Esophagus muscularis mucosa (tissue), 3 donors: Measurements from ENCODE around the gene CHST14.

Experiments used
- POLR2A ChIP-seq: fragments of 450-650 bp; IDR thresholded peaks from one replicate; pipeline ENCODE4 v1.6.1; 2017; ENCODE audit warnings: antibody characterized with exemption, moderate library complexity, mild to moderate bottlenecking, low read depth
- POLR2AphosphoS5 ChIP-seq, 2 donors: sonication (generic); formaldehyde crosslinking; IDR thresholded peaks; one replicate each; pipeline ENCODE4 v1.6.1; 2017; ENCODE audit warnings: antibody characterized with exemption in 2 of 2
- TF ChIP-seq, protein P1 (sequence below), 3 experiments: fragments of 200-600 bp in 2 of 3; fragments of 450-650 bp in 1 of 3; sonication (generic) in 2 of 3; IDR thresholded peaks; one replicate each; pipeline ENCODE4 v1.5.1; 2017 to 2019; ENCODE audit warnings: antibody characterized with exemption in 3 of 3, mild to moderate bottlenecking in 2 of 3, moderate library complexity in 1 of 3

DNA sequence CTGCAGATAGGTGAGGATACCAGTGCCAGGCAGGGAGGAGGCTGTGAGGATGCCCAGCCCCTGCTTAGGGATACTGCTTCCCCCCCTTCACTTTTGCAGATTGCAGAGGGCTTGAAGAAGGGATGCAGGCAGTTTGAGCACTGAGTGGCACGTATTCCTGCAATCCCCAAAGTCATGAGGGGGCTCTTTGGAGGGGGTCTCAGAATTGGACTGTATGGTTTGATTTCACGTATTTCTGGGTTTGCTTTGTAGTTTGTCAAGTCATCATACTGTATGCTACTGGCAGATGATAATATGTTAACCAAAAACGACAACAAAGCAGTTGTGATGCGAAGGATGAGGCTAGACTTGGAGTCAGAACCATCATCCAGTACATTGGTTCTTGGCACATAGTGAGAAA lies 28.1 kb downstream of the CHST14 start:
- TF ChIP-seq POLR2A = no peak
- TF ChIP-seq, protein P1, sequence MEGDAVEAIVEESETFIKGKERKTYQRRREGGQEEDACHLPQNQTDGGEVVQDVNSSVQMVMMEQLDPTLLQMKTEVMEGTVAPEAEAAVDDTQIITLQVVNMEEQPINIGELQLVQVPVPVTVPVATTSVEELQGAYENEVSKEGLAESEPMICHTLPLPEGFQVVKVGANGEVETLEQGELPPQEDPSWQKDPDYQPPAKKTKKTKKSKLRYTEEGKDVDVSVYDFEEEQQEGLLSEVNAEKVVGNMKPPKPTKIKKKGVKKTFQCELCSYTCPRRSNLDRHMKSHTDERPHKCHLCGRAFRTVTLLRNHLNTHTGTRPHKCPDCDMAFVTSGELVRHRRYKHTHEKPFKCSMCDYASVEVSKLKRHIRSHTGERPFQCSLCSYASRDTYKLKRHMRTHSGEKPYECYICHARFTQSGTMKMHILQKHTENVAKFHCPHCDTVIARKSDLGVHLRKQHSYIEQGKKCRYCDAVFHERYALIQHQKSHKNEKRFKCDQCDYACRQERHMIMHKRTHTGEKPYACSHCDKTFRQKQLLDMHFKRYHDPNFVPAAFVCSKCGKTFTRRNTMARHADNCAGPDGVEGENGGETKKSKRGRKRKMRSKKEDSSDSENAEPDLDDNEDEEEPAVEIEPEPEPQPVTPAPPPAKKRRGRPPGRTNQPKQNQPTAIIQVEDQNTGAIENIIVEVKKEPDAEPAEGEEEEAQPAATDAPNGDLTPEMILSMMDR (IDR thresholded peaks at IDR 0.05) = no peak
- TF ChIP-seq POLR2AphosphoS5 (IDR thresholded peaks at IDR 0.05) = no peak
